ENCODE measurements around the gene CSPG4.
"Not testable (repeated sequence)": the region's sequence is repeated elsewhere in the genome, so short reads cannot be mapped to it uniquely, and the experiment has no call there.

CSPG4 gene

DNA sequence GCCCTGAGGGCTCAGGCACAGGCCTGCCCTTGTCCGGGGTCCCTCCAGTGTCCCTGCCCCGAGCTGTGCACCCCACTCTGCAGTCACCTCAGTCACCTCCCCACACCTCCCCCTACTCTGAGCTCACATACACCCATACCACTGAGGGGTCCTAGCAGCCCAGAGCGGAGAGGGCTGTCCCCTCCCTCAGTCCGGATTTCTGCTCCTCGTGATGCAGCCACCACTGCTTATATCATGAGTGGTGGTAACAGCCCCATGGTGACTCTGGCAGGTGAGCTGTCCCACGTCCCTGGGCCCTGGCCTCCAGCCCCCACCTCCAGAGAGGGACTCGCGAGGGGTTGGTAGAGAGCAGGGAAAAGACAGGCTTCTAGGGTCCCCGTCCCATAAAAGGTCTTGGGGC lies 8.0 kb downstream of the CSPG4 start:
- DNase-seq (ENCODE audit: low read depth, low spot score), result no peak

- no peak for DNase-seq (ENCODE audit: low read depth, low spot score)
These were observed 8.4 kb downstream of the CSPG4 start for GRCh38 chr15:75704263-75704615.

GRCh38 chr15:75703440-75704262 lies 9.0 kb downstream of the CSPG4 start:
- not testable (repeated sequence) for DNase-seq (ENCODE audit: low read depth, low spot score)

- DNase-seq (ENCODE audit: low read depth, low spot score), result no peak
These were observed 10.2 kb downstream of the CSPG4 start for GRCh38 chr15:75702436-75702835.

GRCh38 chr15:75701071-75702003 lies 11.3 kb downstream of the CSPG4 start:
- not testable (repeated sequence) for DNase-seq (ENCODE audit: low read depth, low spot score)

DNA sequence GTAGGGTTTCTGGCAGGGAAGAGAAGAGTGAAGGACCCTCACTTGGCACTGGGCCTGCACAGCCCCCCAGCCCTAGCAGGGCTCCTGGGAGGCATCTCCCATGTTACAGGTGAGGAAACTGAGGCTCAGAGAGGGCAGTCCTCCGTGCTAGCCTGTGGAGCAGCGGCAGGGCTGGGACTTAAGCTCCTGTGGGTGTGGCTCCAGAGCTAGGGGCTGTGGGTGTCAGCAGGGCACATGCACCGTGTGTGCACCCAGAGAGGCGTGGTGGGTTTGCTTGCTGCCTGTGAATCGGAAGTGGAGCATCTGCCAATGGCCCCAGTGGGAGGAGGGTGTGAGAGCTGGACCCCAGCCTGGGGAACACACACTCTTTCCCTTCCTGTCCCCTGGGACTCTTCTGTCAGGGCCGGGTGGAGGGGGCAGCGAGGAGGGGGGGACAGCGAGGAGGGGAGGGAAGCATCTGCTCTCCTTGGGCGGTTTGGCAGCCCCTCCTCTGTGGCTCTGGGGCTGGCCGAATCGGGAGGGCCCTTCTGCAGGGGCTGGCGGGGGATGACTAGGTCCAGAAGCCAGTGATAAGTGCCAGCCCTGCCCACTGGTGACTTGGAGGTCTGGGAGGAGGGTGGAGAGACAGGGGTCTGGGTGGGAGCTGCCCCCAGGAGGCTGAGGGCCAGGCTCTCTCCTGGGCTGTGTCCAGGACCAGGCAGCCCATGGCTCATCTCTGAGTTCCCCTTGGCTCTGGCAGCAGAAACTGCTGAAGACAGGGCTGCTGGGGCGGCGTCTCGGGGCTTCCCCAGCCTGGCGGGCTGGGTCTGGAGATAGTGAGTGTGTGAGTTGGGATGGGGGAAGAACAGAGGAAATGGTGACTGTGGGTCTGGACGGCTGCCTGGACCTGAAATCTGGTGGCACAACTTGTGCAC lies 12.4 kb downstream of the CSPG4 start:
- DNase-seq (ENCODE audit: low read depth, low spot score), result not testable (repeated sequence)

DNA sequence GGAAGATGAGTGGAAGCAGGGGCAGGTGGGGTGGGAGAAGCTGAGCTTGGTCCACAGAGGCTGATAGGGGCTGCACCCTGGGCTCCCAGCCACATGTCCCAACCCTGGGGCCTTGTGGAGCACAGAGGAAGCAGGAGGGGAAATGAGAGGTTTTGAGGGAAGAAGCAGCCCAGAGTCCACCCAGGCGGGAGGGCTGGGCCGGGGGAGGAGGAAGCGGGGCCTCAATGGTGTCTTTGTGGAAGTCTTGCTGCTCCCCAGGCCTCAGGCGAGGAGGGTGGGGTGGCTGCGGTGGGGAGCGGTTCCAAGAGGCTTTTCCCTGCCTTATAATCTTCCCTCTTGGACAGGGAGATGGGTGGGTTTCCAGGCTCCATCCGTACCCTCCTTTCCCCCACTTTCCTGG lies 13.1 kb downstream of the CSPG4 start:
- DNase-seq (ENCODE audit: low read depth, low spot score), result not testable (repeated sequence)

GRCh38 chr15:75697974-75698747 lies 14.5 kb downstream of the CSPG4 start:
- not testable (repeated sequence) for DNase-seq (ENCODE audit: low read depth, low spot score)

DNA sequence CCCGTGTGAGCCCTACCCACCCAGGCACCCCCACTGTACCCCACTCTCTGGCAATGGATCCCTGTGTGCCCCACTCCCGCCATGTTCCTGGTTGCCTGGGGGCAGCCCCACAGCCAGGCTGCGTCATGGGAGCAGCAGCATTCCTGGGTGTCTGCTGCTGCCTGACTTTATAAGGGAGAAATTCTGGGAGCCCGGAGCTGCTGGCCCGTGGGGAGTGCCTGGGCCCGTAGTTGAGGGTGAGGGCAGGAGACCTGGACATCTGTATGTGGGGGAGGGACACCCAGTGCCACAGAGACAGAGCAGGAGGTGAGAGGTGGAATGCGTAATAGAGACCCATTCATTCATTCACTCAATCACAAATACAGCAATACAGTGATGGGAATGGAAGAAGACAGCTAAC lies 15.1 kb downstream of the CSPG4 start:
- DNase-seq (ENCODE audit: low read depth, low spot score), result no peak

GRCh38 chr15:75696854-75697259 lies 15.8 kb downstream of the CSPG4 start:
- DNase-seq (ENCODE audit: low read depth, low spot score), result no peak

- no peak for DNase-seq (ENCODE audit: low read depth, low spot score)
These were observed 16.3 kb downstream of the CSPG4 start for GRCh38 chr15:75696311-75696720.

- no peak for DNase-seq (ENCODE audit: low read depth, low spot score)
These were observed 16.9 kb downstream of the CSPG4 start for GRCh38 chr15:75695634-75696310.

GRCh38 chr15:75695220-75695619 lies 17.4 kb downstream of the CSPG4 start:
- DNase-seq (ENCODE audit: low read depth, low spot score), result no peak

- DNase-seq (ENCODE audit: low read depth, low spot score), result peak; percentile 94
These were observed 18.1 kb downstream of the CSPG4 start for GRCh38 chr15:75694241-75695182.

DNA sequence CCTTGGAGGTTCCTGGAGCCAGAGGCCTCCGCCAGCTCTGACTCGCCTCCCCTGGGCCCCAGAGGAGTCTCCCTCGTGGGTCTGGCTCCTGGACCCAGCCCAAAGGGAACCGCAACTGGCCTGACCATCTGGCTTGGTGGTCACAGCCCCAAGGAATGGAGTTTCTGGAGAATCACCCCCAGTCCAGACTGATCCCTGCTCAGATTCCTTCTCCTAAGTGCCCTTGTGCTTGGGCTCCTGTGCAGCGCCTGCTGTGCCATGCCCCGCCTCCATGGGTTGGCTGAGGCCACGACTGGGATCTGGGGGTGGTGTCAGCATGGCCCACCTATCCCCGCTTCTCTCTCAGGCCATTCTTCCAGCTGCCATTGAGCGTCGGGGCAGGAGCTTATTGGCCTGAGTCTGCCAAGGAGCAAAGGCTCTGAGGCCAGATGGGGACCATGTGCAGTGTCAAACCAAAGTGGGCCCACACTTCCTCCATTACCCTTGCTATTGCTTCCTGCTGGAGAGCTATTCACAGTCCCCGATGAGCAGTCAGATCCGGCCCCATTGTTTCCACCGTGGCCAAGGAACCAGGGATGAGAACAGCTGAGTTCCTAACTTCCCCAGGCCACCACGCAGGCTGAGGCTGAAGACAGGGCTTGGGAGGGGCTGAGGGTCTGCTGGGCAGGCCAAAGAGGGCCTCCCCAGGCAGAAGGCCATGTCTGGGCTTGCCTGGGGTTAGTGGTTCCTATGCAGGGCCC lies 19.0 kb downstream of the CSPG4 start:
- DNase-seq (ENCODE audit: low read depth, low spot score), result no peak

GRCh38 chr15:75693028-75693427 lies 19.6 kb downstream of the CSPG4 start:
- not testable (repeated sequence) for DNase-seq (ENCODE audit: low read depth, low spot score)

GRCh38 chr15:75692311-75692710 lies 20.3 kb downstream of the CSPG4 start:
- DNase-seq (ENCODE audit: low read depth, low spot score), result not testable (repeated sequence)

- DNase-seq (ENCODE audit: low read depth, low spot score), result not testable (repeated sequence)
These were observed 23.2 kb downstream of the CSPG4 start for GRCh38 chr15:75689429-75689828.
